ENCODE results near the gene TBC1D7.

TBC1D7 gene

GRCh38 chr6:13319891-13320564 lies 8.3 kb downstream of the TBC1D7 start:
- no peak for DNase-seq (ENCODE audit: low spot score)

GRCh38 chr6:13318821-13319220 lies 9.5 kb downstream of the TBC1D7 start:
- no peak for DNase-seq (ENCODE audit: low spot score)

- DNase-seq (ENCODE audit: low spot score): no peak
These were observed 12.4 kb downstream of the TBC1D7 start for GRCh38 chr6:13315896-13316295.

GRCh38 chr6:13314806-13315205 lies 13.5 kb downstream of the TBC1D7 start:
- DNase-seq (ENCODE audit: low spot score): no peak

GRCh38 chr6:13311155-13311554 lies 17.2 kb downstream of the TBC1D7 start:
- no peak for DNase-seq (ENCODE audit: low spot score)

GRCh38 chr6:13308332-13308731 lies 20.0 kb downstream of the TBC1D7 start:
- DNase-seq (ENCODE audit: low spot score): no peak

- no peak for DNase-seq (ENCODE audit: low spot score)
These were observed 20.8 kb downstream of the TBC1D7 start for GRCh38 chr6:13307508-13307995.

- no peak for DNase-seq (ENCODE audit: low spot score)
These were observed 22.5 kb downstream of the TBC1D7 start for GRCh38 chr6:13305791-13306190.

GRCh38 chr6:13305288-13305687 lies 23.0 kb downstream of the TBC1D7 start:
- DNase-seq (ENCODE audit: low spot score): no peak

- DNase-seq (ENCODE audit: low spot score): no peak
These were observed 23.6 kb downstream of the TBC1D7 start for GRCh38 chr6:13304580-13305260.

GRCh38 chr6:13304101-13304500 lies 24.2 kb downstream of the TBC1D7 start:
- no peak for DNase-seq (ENCODE audit: low spot score)

- DNase-seq (ENCODE audit: low spot score): no peak
These were observed 24.7 kb downstream of the TBC1D7 start for GRCh38 chr6:13303668-13304017.

- peak; percentile 3 for DNase-seq (ENCODE audit: low spot score)
These were observed 25.3 kb downstream of the TBC1D7 start for GRCh38 chr6:13302751-13303667.

- no peak for DNase-seq (ENCODE audit: low spot score)
These were observed 26.0 kb downstream of the TBC1D7 start for GRCh38 chr6:13302291-13302690.

- no peak for DNase-seq (ENCODE audit: low spot score)
These were observed 27.4 kb downstream of the TBC1D7 start for GRCh38 chr6:13300643-13301590.

GRCh38 chr6:13299918-13300317 lies 28.4 kb downstream of the TBC1D7 start:
- no peak for DNase-seq (ENCODE audit: low spot score)

- no peak for DNase-seq (ENCODE audit: low spot score)
These were observed 28.9 kb downstream of the TBC1D7 start for GRCh38 chr6:13299403-13299821.

GRCh38 chr6:13298446-13298845 lies 29.9 kb downstream of the TBC1D7 start:
- DNase-seq (ENCODE audit: low spot score): no peak

- DNase-seq (ENCODE audit: low spot score): no peak
These were observed 30.9 kb downstream of the TBC1D7 start for GRCh38 chr6:13297391-13297790.

GRCh38 chr6:13296536-13296997 lies 31.8 kb downstream of the TBC1D7 start:
- no peak for DNase-seq (ENCODE audit: low spot score)

GRCh38 chr6:13295576-13295975 lies 32.8 kb downstream of the TBC1D7 start:
- DNase-seq (ENCODE audit: low spot score): no peak

Data from LoVo (cell line).